Stimulated activated naive CD8-positive, alpha-beta T cell treated with anti-CD3 and anti-CD28 coated beads, Interleukin-15, Interleukin-2, amounts not matched to agents 100 U/mL and 50 U/mL, for 24 hours (primary cell): Measurements from ENCODE around the gene GNA12.
"Not testable (repeated sequence)": the region's sequence is repeated elsewhere in the genome, so short reads cannot be mapped to it uniquely, and the experiment has no call there.

ENCODE experiments used
- ATAC-seq: fragments of 150-1000 bp; cut with Tn5 transposase; one replicate; pipeline ENCODE4 v1.10.0; 2021
- DNase-seq: peaks from one replicate; pipeline ENCODE4 v3.0.0; 2021

The GNA12 gene

DNA sequence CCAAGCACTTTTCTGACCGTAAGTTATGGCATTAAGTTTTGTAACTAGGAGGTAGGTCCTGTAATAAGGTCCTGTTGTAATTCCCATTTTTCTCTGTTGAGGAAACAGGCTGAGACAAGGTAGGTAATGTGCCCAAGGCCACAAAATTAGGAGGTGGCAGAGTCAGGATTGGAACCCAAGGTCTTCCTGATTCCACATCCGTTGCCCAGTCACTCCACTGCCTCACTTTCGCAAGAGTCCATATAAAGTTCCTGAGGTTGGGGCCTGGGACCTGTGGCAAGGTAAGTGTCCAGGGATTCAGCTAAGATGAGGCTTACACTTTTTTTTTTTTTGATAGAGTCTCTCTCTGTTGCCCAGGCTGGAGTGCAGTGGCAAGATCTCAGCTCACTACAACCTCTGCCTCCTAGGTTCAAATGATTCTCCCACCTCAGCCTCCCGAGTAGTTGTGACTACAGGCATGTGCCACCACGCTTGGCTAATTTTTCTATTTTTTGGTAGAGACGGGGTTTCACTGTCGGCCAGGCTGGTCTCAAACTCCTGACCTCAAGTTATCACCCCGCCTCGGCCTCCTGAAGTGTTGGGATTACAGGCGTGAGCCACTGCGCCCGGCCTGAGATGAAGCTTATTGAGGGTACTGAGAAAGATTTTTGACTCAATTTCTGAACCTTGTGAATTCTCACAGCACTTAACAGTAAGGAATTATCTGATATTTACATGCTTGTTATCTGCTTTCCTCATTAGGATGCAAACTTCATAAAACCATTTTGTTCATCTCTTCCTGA, 20.3 kb upstream of the GNA12 start:
- ATAC-seq (no peak), DNase-seq (no peak)

DNA sequence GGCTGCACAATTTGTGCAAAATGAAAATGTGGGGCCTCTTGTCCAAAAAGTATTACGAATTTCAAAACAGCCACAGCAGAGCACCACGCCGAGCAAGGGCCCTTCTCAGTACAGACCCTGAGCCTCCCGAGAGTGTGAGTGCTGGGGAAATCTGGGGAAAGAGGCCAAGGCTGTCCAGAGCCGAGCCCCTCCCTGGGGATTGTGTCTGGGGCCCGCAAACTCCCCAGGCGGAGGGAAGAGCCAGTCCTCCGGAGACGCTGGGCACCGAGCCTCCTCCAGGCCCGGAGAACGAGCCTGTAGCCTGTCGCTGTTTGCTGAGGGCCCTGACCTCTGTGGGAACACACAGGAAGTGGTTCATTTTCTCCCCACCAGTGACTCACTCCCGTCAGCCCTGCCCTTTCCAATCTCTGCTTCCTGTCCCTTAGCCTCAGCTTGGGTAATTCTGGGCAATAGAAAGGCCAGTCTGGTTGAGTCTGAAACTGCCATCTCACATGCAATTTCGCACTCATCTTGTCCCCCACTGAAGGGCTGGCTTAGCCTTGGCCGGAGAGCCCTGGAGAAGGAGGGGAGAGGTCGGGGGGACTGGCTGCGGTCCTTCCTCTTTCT, 19.5 kb upstream of the GNA12 start:
- DNase-seq (peak; percentile 81), ATAC-seq (peak; percentile 97)

DNA sequence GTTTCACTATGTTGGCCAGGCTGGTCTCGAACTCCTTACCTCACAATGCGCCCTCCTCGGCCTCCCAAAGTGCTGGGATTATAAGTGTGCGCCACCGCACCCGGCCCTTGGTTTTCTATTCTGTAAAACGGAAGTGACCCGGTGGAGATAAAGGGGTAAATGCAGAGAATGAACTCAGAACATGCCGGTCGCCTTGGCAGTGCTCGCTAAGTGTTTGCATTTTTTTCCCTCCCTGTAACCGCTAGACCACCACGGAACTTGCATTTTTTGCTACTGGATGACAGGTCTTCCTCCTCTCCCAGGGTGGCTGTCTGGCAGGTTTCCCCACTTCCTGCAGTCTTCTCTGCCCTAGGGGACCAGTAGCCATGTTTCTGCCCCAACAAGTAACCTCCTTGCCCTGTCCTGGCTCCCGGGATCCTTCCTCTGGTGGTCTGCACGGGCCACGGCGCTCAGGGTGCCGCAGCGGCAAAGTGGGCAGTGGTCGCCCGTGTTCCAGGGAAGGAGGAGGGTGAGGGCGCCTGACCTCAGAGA, 18.8 kb upstream of the GNA12 start:
- ATAC-seq (peak; percentile 25), DNase-seq (peak; percentile 49)

DNA sequence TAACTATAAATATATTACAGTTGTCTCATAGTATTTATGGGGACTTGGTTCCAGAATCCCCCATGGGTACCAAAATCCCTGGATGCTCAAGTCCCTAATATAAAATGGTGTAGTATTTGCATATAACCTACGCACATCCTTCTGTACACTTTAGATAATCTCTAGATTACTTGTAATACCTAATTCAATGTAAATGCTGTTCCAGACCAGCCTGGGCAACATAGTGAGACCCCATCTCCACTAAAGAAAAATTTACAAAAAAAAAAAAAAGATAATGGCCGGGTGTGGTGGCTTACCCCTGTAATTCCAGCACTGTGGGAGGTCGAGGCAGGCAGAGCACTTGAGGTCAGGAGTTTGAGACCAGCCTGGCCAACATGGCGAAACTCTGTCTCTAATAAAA, 17.4 kb upstream of the GNA12 start:
- ATAC-seq = no peak
- no peak for DNase-seq

DNA sequence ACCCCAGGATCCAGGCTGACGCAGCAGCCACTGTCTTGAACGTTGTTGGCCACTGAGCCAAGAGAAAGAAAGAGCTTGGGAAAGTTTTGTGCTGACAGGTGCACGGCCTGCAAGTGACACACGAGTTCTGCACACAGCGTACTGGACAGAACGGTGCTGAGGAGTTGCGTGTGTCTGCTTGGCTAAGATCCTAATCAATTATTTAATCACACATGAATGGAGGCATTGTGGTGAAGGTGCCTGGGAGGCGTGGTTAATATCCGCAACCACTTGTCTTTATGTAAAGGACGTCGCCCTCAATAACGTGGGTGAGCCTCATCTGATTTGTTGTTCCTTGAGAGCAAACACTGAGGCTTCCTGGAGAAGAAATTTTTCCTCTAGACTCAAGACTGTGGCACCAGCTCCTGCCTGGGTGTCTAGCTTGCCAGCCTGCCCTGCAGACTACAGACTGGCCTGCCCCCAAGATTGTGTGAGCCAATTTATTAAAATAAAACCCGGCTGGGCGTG, 16.6 kb upstream of the GNA12 start:
- DNase-seq (no peak), ATAC-seq (no peak)

DNA sequence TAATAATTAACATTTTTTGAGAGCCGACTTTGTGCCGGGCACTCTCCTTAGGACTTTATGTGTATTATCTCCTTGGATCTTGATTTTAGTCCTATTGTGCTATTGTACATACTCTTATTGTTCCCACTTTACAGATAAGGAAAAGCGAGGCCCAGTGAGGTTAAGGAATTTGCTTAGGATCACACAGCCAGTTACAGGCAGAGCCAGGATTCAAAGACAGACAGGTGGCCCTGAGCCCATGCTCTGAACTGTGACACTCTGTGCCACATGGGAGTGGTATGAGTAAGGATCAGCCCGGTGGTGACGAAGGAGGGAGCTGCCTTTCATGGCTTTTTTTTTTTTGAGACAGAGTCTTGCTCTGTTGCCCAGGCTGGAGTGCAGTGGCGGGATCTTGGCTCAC, 15.8 kb upstream of the GNA12 start:
- DNase-seq (no peak), ATAC-seq (no peak)

DNA sequence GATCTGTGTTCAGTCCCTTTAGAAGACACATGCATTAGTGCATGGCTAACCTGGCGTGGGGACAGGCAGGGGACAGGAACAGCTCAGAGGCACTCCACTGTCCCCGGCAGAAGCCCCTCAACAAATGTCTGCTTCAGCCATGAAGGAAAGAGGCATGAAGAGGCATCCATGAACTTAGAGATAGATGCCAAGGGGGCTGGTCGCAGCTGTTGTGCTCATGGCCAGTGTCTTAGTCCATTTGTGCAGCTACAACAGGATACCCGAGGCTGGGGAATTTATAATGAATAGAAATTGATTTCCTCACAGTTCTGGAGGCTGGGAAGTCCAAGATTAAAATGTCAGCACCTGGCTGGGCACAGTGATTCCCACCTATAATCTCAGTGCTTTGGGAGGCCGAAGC, 14.5 kb upstream of the GNA12 start:
- no peak for DNase-seq
- ATAC-seq = no peak

DNA sequence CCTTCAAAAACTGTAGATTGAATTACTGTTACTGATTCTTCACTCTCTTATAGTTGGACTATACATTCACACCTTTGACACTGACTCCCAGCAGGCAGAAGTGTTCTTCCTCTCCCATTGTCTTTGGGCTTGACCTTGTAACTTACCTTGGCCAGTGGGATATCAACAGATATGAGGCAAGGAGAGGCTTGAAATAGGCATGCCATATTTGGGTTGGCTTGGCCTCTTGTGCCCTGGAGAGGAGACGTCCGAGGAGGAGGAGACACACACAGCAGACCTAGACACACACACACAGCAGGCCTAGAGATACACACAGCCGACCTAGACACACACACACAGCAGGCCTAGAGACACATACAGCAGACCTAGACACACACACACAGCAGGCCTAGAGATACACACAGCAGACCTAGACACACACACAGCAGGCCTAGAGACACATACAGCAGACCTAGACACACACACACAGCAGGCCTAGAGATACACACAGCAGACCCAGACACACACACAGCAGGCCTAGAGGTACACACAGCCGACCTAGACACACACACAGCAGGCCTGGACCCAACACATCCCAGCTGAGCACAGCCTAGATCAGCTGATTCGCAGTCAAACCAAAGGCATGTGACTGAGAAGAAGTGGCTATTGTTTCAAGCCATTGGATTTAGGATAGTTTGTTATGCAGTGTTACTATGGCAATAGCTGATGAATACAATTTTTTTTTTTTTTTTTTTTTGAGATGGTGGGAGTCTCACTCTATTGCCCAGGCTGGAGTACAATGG, 12.5 kb upstream of the GNA12 start:
- DNase-seq = no peak
- no peak for ATAC-seq

DNA sequence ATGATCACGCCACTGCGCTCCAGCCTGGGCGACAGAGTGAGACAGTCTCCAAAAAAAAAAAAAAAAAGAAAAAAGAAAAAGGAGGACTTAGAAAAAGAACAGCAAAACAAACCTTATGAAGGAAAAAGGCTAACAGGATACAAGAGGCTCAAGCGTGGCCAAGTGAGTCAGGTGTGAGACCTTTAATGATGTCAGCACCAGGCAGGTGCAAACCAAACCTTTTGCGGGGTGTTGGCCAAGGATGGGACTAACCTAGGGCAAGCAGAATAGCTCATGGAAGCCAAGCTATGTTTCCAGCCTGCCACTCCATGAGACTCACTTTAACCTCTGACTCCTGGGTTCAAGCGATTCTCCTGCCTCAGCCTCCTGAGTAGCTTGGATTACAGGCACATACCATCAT, 11.3 kb upstream of the GNA12 start:
- no peak for DNase-seq

DNA sequence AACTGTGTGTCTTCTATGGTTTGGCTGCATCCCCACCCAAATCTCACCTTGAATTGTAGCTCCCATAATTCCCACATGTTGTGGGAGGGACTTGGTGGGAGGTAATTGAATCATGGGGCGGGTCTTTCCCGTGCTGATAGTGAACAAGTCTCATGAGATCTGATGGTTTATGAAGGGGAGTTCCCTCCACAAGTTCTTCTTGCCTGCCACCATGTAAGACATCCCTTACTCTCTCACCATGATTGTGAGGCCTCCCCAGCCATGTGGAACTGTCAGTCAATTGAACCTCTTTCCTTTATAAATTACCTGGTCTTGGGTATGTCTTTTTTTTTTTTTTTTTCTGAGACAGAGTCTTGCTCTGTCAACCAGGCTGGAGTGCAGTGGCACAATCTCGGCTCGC, 9.4 kb upstream of the GNA12 start:
- not testable (repeated sequence) for DNase-seq

More for the DNA sequence above, 11.3 kb upstream of the GNA12 start:
- ATAC-seq = no peak

DNA sequence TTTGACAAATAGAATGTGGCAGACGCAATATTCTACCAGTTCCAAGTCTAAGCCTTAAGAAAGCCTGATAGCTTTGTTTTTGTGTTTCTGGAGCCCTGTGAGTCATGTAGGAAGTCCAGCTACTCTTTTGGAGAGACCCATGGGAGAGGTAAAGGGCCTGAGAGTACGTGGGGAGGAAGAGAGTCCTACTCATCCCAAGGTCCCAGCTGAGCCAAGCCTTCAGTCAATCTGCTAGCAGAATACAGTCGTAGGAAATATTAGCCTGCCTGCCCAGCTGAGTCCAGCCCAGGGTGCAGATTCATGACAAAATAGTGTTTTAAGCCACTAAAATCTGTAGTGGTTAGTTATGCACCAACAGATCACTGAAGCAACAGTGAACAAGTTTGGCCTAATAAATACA, 9.0 kb upstream of the GNA12 start:
- no peak for DNase-seq
- no peak for ATAC-seq

More for the DNA sequence above, 9.4 kb upstream of the GNA12 start:
- ATAC-seq = not testable (repeated sequence)

DNA sequence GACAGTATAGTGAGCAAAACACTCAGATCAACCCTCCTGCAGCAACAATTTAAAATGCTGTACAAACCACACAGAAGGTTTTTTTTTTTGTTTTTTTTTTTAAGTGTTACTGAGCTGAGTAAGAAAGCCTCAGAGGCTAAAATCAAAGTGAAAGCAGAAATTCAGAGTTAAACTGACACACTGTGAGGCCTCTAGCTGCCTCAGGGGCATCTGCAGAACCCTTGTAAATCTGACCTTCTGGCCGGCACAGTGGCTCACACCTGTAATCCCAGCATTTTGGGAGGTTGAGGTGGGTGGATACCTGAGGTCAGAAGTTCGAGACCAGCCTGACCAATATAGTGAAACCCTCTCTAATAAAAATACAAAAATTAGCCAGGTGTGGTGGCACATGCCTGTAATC, 7.4 kb upstream of the GNA12 start:
- DNase-seq (no peak), ATAC-seq (peak; percentile 72)

DNA sequence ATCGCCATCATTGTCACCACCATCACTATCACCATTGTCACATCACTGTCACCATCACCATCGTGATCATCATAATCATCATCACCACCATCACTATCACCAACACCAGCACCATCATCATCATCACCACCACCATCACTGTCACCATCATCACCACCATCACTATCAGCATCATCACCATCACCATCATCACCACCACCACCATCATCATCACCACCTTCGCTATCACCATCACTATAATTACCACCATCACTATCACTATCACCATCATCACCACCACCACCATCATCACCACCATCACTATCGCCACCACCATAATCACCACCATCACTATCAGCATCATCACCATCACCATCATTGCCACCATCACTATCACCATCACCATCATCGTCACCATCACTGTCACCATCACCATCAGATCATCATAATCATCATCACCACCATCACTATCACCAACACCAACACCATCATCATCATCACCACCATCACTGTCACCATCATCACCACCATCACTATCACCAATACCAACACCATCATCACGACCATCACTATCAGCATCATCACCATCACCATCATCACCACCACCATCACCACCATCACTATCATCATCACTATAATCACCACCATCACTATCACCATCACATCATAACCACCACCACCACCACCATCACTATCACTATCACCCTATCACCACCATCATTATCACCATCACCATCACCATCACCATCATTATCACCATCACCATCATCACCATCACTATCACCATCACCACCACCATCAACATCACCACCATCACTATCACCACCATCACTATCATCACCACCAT, 6.0 kb upstream of the GNA12 start:
- ATAC-seq = no peak
- DNase-seq = no peak

DNA sequence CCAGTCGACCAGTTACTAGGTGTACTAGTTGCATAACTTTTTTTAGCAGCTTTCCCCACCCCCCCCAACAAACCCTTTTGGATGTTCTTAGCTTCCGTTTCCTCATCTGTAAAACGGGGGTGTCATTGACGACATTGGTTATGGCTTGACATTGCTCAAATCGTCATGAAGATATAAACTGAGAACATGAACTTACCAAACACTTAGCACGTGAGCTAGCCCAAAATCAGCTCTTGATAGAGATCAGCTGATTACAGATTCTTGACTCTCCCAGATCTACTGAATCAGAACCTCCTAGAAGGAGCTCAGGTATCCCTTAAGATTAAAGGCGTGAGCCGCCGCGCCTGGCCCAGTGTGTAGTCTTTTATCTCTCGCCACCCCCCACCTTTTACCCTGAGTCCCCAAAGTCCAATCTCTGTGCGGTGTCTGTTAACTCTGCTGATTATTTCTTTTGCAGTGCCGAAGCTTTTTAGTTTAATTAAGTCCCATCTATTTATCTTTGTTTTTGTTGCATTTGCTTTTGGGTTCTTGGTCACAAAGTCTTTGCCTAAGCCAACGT, 1.0 kb upstream of the GNA12 start:
- DNase-seq (no peak), ATAC-seq (no peak)

DNA sequence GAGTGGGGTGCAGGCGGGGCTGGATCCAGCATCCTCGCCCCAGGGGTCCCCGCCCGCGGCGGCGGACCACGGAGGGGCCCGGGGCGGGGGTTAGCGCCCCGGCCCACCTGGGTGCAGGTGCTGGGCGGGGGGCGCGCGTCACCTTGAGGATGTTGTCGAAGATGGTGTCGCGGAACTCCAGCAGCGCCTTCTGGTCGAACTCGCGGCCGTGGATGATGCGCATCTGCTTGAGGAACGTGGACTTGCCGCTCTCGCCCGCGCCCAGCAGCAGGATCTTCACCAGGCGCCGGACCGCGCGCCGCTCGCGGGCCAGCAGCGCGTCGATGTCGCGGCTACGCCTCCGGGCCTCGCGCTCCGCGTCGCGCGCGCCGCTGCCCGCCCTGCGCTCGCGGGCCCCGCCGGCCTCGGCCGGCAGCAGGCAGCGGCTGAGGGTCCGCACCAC, 376 bp downstream of the GNA12 start:
- ATAC-seq = no peak
- peak; percentile 47 for DNase-seq

DNA sequence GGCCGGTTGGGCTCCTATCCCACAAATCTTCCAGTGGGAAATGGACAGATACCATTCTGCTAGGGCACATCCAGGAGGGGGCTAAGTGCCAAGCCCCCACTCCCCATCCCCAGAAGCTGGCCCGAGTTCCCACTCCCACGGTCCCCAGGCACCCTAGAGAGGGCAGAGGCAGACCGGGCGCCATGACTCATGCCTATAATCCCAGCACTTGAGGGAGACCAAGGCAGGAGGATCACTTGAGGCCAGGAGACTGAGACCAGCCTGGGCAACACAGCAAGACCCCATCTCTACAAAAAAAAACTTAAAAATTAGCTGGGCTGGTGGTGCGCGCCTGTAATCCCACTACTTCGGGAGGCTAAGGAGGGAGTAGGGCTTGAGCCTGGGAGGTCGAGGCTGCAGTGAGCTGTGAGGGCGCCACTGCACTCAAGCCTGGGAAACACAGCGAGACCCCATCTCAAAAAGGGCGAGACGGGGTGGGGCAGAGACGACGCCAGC, 870 bp downstream of the GNA12 start:
- ATAC-seq (no peak), DNase-seq (no peak)

DNA sequence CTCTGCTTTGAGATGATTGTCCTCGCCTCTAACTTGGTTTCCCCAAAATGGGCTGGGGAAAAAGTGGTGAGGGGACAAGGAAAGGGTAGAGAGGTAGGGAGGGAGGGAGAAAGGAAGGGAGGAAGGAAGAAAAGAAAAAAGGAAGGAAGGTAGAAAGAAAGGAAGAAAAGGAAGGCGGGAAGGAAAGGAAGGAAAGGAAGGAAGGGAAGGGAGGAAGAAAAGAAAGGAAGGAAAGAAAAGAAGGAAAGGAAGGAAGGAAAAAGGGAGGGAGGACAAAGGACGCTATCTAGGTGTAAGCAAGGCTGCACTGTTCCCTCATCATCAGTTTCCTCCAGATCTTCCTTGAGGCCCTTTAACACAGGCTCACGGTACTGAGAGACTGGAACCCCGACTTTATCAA, 2.2 kb downstream of the GNA12 start:
- DNase-seq (no peak), ATAC-seq (no peak)

DNA sequence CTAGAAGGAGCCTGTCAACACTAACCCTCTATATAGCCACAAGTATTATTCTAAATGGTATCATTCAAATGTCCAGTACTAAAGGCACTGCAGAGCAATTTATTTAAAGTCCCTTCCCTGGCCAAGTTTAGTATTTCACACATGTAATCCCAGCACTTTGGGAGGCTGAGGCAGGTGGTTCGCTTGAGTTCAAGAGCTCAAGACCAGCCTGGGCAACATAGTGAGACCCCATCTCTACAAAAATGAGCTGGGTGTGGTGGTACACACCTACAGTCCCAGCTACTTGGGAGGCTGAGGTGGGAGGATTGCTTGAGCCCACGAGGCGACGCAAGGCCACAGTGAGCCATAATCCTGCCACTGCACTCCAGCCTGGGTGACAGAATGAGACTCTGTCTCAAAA, 3.6 kb downstream of the GNA12 start:
- no peak for ATAC-seq

DNA sequence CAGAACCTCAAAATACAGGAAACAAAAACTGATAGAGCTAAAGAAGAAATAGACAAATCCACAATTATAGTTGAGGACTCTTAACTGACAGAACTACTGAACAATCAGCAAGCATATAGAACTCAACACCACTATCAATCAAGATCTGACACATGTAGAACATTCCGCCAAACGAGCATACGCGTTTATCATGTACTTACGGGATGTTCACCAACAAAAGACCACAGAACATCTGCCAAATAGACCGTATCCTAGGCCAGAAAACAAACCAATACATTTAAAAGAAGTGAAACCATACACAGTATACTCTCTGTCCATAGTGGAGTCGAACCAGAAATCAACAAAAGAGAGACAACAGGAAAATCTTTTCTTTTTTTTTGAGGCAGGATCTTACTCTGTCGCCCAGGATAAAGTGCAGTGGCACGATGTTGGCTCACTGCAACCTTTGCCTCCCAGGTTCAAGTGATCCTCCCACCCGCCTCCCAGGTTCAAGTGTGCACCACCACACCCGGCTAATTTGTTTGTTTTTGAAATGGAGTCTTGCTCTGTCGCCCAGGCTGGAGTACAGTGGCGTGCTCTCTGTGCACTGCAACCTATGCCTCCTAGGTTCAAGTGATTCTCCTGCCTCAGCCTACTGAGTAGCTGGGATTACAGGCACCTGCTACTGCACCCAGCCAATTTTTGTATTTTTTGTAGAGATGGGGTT, 5.1 kb downstream of the GNA12 start:
- DNase-seq (no peak), ATAC-seq (no peak)

More for the DNA sequence above, 3.6 kb downstream of the GNA12 start:
- DNase-seq = no peak

DNA sequence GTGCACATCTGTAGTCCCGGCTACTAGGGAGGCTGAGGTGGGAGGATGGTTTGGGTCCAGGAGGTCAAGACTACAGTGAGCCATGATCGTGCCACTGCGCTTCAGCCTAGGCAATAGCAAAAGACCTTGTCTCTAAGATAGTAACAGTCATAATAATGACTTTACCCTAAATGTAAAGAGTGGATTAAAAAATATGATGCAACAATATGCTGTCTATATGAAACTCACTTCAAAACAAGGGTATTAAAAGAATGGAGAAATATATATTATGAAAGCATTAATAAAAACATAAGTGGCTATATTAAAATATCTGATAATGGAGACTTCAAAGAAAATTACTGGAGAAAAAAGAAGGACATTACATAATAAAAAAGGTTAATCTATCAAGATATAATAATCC, 5.7 kb downstream of the GNA12 start:
- DNase-seq = no peak
- no peak for ATAC-seq

DNA sequence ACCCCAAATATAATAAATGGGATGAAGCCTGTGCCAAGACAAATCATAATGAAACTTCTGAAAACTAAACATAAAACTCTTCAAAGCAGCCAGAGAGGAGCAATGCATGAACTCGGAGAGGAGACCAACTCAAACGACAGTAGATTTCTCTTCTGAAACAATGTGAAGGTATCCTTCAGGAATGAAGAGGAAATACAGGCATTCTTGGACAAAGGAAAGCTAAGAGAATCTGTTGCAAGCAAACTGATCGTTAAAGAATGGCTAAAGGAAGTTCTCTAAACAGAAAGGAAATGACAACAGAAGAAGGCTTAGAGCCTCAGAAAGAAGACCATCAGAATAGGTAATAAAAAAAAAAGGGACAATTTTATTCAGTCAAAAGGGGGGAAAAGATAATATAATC, 6.6 kb downstream of the GNA12 start:
- ATAC-seq (no peak), DNase-seq (no peak)
